GM21717 (cell line): ENCODE measurements around the gene AGAP1.

Experiments used
- ATAC-seq: cut with Tn5 transposase; IDR thresholded peaks from one replicate; pipeline ENCODE4 v1.9.1; 2021; ENCODE audit warnings: mild to moderate bottlenecking, moderate library complexity; ENCODE audit not compliant: unreplicated experiment

The AGAP1 gene

DNA sequence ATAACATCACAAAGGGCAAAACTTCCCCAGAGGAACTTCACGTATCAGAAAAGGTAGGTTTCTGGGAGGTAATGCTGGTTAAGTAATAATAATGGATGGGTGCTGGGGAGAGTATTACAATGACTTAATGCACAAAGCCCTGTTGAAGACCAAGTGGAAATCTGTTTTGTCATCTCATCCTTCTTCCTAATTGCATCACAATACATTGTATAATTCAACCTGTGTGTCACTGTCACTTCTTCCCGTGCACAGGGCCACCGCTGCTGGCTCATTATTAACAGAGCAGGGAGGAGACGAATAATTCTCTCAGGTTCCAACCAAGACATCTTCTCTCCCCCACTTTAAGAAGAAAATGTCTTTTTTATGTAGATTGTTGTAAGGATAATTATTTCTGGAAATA lies 290.9 kb downstream of the AGAP1 start:
- ATAC-seq, result no peak

DNA sequence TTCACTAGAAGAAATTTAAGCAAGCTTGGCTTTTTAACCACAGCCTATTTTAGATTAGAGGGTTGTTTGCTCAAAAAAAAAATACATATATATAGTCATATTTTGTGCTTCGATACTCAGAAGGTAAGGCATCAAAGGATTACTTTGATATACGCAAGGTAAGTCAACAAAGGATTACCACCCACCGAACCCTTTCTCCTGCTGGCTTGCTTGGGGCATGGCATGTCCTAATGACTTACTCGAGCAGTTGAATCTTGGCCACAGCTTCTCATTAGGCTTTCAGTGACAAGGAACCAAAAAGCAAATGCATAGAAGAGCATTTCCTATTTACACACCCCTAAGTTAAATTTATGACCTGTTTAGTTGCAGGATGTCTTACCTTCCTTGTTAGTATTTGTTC lies 295.7 kb downstream of the AGAP1 start:
- no peak for ATAC-seq

DNA sequence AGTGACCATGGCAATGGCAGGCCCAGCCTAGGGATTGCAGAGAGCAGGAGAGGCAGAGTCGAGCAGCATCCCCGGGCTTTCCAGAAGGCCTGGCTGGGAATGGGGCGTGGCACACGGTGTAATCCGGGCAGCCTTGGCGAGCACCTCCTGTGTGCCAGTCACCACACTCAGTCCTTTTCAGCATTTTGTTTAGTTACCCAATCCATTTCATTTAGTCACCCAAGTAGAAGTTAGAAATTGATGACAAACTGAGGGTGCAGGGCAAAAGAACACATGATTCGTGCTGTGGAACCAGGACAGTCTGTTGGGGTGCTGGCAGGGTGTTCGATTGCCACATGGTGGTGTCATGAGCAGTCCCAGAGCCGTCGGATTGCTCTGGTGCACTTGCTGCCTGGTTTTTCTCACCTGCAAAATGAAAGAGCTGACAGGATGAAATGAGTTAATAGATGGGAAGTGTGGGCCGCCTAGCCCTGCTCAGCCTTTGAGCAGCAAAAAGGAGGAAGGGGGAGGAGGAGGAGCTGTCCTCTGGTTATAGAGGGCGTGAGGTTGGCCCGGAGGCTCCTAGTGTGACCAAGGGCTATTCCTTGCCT lies 299.4 kb downstream of the AGAP1 start:
- ATAC-seq, result no peak

DNA sequence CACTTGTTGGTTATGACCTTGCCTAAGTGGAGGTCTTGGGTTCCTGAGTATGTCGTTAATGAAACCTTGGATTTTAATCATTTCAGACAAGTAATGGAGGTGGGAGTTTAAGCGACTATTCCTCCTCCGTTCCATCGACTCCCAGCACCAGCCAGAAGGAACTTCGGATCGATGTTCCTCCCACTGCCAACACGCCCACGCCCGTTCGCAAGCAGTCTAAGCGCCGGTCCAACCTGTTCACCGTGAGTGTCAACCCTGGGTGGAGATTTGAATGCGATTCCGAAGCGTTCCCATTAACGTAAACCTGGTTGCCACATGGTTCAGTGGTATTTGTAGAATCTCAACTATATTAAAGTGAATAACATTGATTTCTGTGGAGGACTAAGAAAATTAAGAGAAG lies 305.4 kb downstream of the AGAP1 start:
- no peak for ATAC-seq

DNA sequence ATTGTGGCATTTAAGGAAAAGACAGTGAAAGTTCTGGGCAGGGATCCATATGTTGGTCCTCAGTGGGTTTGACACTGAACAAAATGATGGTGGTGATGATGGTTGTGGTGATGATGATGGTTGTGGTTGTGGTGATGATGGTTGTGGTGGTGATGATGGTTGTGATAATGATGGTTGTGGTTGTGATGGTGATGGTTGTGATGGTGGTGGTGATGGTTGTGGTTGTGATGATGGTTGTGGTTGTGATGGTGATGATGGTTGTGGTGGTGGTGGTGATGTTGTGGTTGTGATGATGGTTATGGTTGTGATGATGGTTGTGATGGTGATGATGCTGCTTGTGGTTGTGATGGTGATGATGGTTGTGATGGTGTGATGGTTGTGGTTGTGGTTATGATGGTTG lies 308.7 kb downstream of the AGAP1 start:
- no peak for ATAC-seq

DNA sequence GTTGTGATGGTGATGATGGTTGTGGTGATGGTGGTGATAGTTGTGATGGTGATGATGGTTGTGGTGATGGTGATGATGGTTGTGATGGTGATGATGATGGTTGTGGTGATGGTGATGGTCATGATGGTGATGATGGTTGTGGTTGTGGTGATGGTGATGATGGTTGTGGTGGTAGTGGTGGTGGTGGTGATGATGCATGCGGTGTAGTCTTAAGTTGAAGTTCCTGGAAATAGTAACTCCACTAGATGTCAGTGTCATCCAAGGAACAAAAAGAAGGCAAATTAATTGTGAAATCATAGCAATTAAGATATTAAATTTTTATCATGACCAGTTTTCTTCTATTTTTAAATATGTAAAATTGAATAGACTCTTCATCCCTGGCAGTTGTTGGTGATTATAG lies 309.2 kb downstream of the AGAP1 start:
- no peak for ATAC-seq

DNA sequence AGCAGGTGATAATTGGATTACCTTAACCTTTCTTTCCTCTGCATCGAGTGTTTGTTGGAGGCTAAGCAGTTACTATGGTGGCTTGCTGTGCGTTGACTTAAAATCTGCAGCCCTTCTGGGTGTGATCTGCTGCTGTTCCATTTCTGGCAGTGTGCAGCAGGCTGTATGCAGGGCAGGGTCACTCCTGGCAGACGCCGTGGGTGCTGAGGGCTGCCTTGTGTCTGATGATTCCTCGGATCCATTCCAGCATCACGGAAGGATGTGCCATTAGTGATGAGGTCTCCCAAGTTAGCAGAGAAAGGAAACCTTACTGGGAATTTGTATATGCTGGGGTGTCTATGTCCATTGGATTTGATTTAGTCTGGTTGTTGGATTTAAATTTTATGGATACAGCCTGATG lies 310.8 kb downstream of the AGAP1 start:
- no peak for ATAC-seq

DNA sequence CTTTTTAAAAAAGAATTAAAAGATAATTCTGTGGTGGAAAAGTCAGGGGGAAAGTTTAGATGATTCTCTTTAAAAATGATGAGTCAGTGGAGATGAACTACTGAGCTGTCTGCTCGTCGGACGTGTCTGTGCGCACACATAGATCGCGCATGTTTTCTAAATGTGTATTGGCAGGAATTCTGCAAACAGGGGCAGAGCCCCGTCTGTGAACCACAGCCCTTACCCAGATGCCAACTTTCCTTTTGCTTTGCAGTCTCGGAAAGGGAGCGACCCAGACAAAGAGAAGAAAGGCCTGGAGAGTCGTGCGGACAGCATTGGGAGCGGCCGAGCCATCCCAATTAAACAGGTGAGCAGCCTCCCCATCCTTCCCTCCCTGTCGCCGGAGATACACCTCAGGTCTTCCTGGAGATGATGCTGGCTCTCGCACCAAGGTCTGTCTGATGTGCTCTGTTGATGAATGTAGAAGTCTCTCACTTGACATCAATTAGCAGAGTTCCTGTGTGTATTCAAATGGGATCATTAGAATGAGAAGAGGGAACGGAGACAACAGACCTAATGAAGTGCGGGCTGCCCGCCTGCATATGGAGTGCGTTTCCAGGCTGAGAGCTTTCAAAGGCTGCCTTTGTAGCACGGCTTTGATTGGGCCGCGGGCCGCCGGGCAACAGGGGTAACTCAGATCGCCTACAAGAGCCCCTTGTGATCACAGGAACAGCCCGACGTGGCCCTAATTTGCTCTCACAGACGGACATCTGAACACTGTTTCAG lies 313.3 kb downstream of the AGAP1 start:
- no peak for ATAC-seq

DNA sequence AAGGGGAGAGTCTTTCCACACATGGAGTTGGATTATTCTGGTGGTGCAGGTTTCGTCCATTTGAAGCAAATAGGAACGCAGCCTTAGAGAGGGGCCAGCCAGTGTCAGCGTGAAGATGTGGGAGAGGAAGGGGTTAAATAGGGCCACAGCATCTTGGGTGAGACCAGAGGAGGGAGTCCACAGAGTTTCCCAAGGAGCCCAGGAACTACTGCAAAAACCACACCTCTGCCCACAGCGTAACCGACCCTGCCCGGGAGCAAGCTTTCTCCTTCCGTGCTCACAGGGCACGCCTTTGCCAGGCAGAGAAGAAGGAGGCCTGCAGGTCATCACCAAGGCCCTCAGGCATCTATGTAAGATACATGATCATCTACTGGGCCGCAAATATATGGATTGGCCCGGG lies 314.5 kb downstream of the AGAP1 start:
- ATAC-seq, result no peak

DNA sequence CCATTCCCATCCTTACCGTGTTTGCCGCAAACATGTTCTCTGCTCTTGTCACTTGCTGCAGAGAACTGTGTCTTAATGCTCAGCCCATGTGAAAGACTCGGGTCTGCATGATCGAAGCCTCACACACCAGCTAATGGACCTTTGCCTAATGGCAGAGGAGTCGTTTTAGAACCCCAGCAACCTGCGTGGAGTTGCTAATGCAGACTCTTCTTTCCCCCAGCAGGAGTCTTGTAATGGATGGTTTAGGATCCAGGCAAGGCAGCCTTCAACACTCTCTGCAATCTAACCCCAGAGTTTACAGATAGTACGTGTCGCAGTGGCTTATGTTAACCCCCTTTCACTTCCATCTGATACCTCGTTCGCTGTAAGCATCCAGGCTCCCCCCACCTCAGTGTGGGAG lies 316.4 kb downstream of the AGAP1 start:
- ATAC-seq, result no peak

DNA sequence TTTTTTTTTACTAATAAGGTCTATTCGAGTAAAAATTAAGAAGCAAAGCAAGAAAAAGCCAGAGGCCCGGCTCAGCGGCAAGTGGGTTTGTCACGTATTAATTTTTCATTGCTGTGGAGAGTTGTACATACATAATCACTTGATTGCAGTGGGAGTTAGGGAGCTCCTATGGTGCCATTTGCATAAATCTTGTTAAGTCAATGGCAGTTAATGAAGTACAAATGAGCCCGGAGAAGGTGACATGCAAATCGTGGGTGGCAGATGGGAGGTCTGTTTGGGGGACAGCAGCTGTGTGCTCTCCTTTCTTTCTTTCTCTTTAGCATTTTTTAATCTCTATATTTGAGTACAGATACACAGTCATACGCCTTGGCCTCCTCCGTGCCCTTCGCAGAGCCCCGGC lies 317.0 kb downstream of the AGAP1 start:
- ATAC-seq, result no peak

DNA sequence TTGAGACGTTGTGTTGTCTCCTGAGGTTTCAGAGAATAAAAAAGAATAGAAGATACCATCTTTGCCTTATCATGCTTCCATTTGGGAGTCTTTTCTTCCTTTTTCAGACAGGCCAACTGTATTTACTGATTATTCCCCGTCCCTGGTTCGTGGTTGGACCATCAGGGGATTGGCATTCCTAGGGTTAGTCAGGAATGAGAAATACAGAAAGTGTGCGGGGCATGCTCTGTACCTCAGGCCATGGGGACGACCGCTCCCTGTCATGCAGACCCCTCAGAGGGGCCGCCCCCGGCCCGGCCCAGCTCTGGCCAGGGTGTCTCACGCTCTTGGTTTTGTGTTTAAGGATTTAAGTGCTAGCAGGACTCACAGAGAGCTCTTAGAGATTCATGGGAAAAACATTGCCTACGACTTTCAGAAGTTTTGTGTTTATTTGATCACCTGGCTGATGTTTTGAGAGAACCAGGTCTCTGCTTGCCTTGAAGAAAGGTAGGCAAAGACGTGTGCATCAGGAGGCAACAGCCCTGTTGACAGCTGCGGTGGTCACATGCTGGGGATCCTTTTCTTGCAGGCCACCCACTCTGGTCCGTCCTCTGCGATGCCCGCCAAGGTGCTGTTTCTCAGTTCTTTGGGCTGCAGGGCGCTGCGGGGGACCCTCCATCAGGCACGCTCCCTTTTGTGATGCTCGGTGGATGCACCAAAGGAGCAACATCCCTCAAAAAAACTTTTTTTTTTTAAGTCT lies 317.8 kb downstream of the AGAP1 start:
- no peak for ATAC-seq

DNA sequence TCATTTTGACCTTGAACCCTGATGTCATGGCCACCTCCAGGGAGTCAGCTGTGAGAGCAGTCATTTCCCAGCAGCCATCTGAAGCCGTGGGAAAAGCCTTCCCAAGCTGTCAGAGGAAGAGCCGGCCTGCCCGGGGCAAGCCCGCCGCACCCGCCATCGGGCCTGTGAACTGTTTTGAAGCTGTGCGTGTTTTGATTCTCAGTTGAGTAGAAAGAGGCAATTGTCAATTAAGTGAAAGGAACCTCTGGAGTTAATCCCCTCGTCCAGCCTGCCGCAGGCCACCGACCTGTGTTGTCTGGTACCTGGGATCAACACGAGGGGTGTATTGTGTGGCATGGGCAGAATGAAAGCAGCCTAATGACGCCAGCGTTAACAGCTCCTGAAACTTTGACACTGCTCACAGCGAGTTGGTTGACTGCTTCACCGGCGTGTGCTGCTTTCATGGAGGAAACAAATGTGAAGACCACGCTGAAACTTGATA lies 318.4 kb downstream of the AGAP1 start:
- ATAC-seq, result no peak

DNA sequence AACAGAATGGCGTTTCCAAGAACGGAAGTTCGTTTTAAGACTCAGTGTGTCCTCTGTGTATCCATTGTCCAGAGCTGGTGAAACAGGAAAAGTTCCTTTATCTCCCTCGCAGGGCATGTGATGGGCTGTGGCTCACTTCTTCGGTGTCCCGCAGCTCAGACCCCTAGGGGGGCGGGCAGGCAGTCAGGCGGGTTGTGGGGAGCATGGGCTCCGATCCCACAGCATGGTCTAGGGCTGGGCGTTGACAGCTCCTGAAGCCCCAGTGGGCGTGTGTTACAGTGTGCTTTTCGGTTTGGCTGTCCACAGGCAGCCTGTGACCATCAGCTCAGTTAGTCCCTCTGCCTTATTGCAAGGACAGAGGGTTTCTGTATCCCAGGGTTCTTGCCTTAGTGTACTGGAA lies 319.6 kb downstream of the AGAP1 start:
- ATAC-seq, result no peak

DNA sequence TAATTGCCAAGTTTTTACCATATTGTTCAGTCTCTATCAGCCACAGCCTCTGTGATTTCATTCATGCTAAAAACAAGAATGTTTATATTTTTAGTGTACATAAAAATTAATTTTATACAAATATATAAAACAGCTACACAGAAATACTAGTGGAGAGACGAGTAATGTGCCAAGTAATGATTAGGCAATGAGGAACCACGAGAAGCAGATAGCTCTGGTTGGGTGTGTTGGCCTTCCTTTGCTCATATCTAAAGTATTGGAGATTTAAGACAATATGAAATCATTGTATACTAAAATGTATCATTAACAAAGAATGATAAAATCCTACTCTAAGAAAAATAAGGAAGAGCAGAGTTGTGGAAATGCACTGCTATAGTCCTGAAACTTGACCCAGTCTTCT lies 326.7 kb downstream of the AGAP1 start:
- no peak for ATAC-seq

DNA sequence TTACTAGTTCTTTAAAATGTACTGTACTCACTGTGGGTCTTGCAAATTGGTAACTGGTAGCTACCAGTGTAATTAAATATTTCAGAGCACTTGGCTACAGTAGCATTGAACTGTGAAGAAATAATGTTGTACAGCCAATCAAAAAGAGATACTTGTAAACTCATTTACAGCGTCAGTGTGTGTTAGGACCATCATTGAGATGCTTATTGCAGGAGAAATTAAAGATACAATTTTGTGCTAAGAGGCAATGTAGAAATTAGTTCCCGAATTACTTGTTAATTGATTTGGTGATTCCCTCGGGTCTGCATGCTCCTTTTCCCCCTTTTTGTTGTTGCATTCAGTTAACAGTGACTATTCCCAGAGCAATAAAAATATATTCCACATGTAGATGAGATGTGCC lies 330.5 kb downstream of the AGAP1 start:
- no peak for ATAC-seq

DNA sequence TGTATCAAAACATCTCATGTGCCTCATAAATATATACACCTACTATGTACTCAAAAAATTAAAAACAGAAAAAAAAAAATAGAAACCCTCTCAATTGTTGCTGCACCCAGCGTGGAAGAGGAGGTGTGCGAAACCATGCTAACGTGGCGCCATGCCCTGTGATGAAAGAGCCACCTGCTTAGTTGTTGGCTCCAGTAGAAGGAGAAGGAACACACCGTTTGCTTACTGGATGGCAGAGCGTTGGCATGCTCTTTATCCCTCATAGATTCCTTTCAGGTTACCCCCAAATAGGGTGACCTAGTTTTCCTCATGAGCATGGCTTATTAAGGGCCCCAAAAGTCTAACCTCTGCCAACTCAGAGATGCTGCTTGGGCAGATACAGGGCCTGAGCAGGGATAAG lies 332.1 kb downstream of the AGAP1 start:
- no peak for ATAC-seq

DNA sequence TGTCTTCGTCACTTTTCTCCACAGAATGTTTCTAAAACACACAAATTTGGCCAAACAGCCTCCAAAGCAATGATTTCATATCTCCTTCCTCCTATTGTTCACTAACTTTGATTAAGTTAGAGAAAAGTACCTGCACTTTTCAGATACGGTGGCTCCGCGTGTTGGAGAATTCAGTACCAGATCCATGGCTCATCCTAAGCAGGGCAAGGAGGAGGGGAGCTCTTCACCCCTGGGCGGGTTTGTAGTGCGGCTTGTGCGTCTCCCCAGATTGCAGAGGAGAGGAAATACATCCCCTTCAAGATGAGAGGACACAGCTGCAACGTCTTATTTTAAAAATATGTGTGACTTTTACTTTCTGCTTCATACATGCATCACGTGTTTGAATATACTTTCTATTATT lies 333.0 kb downstream of the AGAP1 start:
- ATAC-seq, result no peak

DNA sequence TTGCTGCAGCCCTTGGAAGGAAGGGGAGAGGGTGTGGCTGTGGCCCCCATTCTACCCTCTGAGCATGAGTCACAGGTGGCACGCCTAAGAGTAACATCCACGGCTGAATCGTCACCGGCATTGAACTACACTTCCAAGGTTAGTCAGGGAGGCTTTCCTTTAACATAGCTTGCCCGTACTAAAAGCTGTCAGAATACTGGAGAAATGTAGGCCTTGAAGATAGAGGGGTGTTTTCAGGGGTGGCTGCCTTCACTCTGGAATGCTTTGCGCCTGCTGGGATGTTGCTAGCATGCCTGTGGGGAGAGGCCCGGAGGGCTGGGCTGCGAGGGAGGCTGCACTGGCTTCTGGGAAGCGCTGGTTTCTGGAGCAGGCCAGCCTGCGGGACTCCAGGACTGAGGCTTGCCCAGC lies 333.7 kb downstream of the AGAP1 start:
- no peak for ATAC-seq

DNA sequence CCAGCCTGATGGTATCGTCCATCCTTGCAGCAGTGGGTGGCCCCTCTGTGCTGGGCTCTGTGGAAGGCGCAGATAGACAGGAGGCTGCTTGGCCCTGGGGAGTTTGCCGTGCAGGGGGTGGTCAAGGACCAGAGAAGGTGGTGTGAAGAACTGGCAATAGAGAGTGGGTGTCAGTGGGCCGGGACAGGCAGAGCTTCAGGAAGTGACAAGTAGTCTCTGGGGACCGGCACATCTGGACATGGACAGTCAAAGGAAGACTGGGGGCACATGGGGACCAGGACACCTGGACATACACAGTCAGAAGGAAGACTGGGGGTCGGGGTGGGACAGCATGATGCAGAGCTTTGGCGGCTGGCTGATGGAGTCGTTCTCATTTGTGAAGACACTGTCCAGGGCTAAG lies 335.9 kb downstream of the AGAP1 start:
- no peak for ATAC-seq

DNA sequence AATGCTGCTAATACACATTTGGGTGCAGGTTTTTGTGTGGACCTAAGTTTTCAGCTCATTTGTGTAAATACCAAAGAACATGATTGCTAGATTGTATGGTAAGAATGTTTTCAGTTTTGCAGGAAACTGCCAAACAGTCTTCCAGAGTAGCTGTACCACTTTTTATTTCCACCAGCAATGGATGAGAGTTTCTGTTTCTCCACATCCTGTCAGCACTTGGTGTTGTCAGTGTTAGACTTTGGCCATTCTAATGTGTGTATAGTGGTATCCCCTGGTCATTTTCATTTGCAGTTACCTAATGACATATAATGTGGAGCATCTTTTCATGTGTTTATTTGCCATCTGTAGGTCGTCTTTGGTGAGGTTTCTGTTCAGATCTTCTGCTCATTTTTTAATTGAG lies 337.9 kb downstream of the AGAP1 start:
- no peak for ATAC-seq

DNA sequence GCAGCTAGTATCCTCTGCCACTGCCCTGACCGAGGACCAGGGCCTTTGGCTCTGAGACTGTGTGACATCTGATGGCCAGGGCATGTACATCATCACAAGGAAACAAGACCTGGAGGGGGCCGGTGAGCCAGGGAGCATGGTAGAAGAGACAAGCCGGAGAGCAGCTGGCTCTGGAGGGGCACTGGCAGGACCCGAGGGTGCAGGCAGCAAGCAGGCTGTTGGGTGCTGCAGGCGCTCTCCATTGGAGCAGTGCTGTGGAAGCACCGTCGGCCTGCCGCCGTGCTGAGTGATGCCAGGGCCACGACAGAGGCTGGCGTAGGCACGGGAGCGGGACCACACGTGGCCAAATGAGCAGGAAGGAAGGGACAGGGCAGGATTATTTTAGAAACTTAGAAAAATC lies 339.1 kb downstream of the AGAP1 start:
- no peak for ATAC-seq
